CD4-positive, alpha-beta memory T cell (primary cell): ENCODE results near the gene SRSF7. TPM values are rescaled to one million over a fixed set of nuclear protein-coding genes. Genes with fewer than 3 reads are reported as not detected.
A peak's percentile ranks its signal among the peaks of the same experiment; 100 is the strongest.
"Not testable (repeated sequence)": the region's sequence is repeated elsewhere in the genome, so short reads cannot be mapped to it uniquely, and the experiment has no call there.

Experiments
- CTCF ChIA-PET: fragments of 350-600 bp; sonication (Branson Sonifier 250); formaldehyde crosslinking; loops from one replicate; lab custom pipeline; 2021; ENCODE audit warnings: inconsistent platforms; ENCODE audit not compliant: partially characterized antibody; lab: Charles Lee
- POLR2A ChIA-PET: fragments of 350-600 bp; sonication (Branson Sonifier 250); formaldehyde crosslinking; loops from one replicate; lab custom pipeline; 2021; ENCODE audit not compliant: partially characterized antibody; lab: Charles Lee
- DNase-seq, 5 donors: peaks; one replicate each; pipeline versions ENCODE4 v3.0.0 to v3.0.0-alpha.2; 2020 to 2022; ENCODE audit warnings: mixed read lengths in 1 of 5
- H3K27ac ChIP-seq: one replicate; pipeline ENCODE4 v1.7.0; 2013; ENCODE audit warnings: low read depth, low read length
- H3K27me3 ChIP-seq: 2 replicates; pipeline ENCODE4 v1.7.0; 2013; ENCODE audit warnings: mild to moderate bottlenecking, low read length, moderate library complexity; ENCODE audit not compliant: insufficient read depth
- H3K36me3 ChIP-seq: 2 replicates; pipeline ENCODE4 v1.7.0; 2013; ENCODE audit warnings: mild to moderate bottlenecking, low read length, moderate library complexity; ENCODE audit not compliant: insufficient read depth
- H3K4me1 ChIP-seq: 2 replicates; pipeline ENCODE4 v1.7.0; 2013; ENCODE audit warnings: mild to moderate bottlenecking, low read length, moderate library complexity; ENCODE audit not compliant: insufficient read depth
- H3K4me3 ChIP-seq, 2 donors: one replicate each; pipeline ENCODE4 v1.7.0; 2013; ENCODE audit warnings: low read length in 2 of 2, mild to moderate bottlenecking in 1 of 2
- H3K9me3 ChIP-seq, 2 donors: one replicate each; pipeline ENCODE4 v1.7.0; 2013; ENCODE audit warnings: low read length in 2 of 2, control low read depth in 1 of 2; ENCODE audit not compliant: control insufficient read depth in 1 of 2
- H3K27ac Mint-ChIP-seq, 7 donors: one replicate each; pipeline ENCODE4 v1.8.0; 2020 to 2021; ENCODE audit warnings: mixed read lengths in 7 of 7, mild to moderate bottlenecking in 6 of 7, inconsistent platforms in 3 of 7, moderate library complexity in 3 of 7
- H3K27me3 Mint-ChIP-seq, 2 donors: one replicate each; pipeline ENCODE4 v1.8.0; 2020 to 2021; ENCODE audit warnings: mixed read lengths in 2 of 2
- H3K36me3 Mint-ChIP-seq, 2 donors: one replicate each; pipeline ENCODE4 v1.8.0; 2020 to 2021; ENCODE audit warnings: mixed read lengths in 2 of 2, inconsistent platforms in 1 of 2, mild to moderate bottlenecking in 1 of 2
- H3K4me1 Mint-ChIP-seq, 4 donors: one replicate each; pipeline ENCODE4 v1.8.0; 2020 to 2021; ENCODE audit warnings: mixed read lengths in 4 of 4, mild to moderate bottlenecking in 1 of 4
- H3K4me3 Mint-ChIP-seq, 8 donors: one replicate each; pipeline ENCODE4 v1.8.0; 2020 to 2021; ENCODE audit warnings: mixed read lengths in 8 of 8, mild to moderate bottlenecking in 7 of 8, moderate library complexity in 6 of 8, inconsistent platforms in 3 of 8
- H3K9me3 Mint-ChIP-seq, 8 donors: one replicate each; pipeline ENCODE4 v1.8.0; 2020 to 2021; ENCODE audit warnings: mixed read lengths in 8 of 8, mild to moderate bottlenecking in 5 of 8, inconsistent platforms in 3 of 8, moderate library complexity in 1 of 8
- intact Hi-C: fragments of 100-400 bp; cut with micrococcal nuclease; formaldehyde crosslinking; loops from one replicate; pipeline ENCODE4 v1.15.1; 2023
- polyA plus RNA-seq, 2 donors: library from polyadenylated mRNA; unstranded; fragments of 300-500 nt; fragmentation: Illumina TruSeq; gene quantifications; one replicate each; pipeline ENCODE4 v1.2.3, GENCODE V29; 2021
- total RNA-seq, 2 experiments: library from RNA; stranded (reverse); gene quantifications; one replicate each; pipeline ENCODE4 v1.2.3, GENCODE V29; 2021

Gene SRSF7
- total and polyA plus RNA-seq, 4 experiments from 2014 or later, result 177 to 333 (median 258) TPM

GRCh38 chr2:38737000-38737698, 14.0 kb downstream of the SRSF7 start:
- peaks cover 20% of the 10 kb centered on the region for H3K36me3 ChIP-seq
- H3K27me3 ChIP-seq, H3K9me3 Mint-ChIP-seq, H3K9me3 ChIP-seq, intact Hi-C loops, H3K27ac ChIP-seq, H3K27me3 Mint-ChIP-seq, H3K4me3 ChIP-seq, DNase-seq: not testable (repeated sequence)
- peak overlapping the region in 1 of 8 donors; percentile 5 for H3K4me3 Mint-ChIP-seq
- peaks cover 18% of the 10 kb centered on the region for H3K4me1 ChIP-seq
- peak overlapping the region in 4 of 7 donors; percentile 36 to 74 (median 44) for H3K27ac Mint-ChIP-seq
- ChIA-PET CTCF (interaction anchor here (1.5 to 8.1 kb wide), 5 partner anchors 135 to 201 kb away, joined by 4 to 138 read pairs (median 9); partner anchors contain the start of gene HNRNPLL), POLR2A (interaction anchor here (1.1 to 8.1 kb wide), 3 partner anchors 13 to 156 kb away, joined by 3 to 113 read pairs (median 5); partner anchors contain the start of genes HNRNPLL and SRSF7)
- peaks cover 10 to 41% (median 24%) of the 10 kb centered on the region in 4 donors for H3K4me1 Mint-ChIP-seq
- H3K36me3 Mint-ChIP-seq, result peaks cover 35 to 75% of the 10 kb centered on the region in 2 donors

- peaks cover 6% of the 10 kb centered on the region for H3K4me1 ChIP-seq
- Mint-ChIP-seq H3K36me3 (peaks cover 41 to 71% of the 10 kb centered on the region in 2 donors), H3K27ac (peak overlapping the region in 6 of 7 donors; percentile 19 to 70 (median 42)), H3K4me1 (peaks cover 10 to 29% (median 20%) of the 10 kb centered on the region in 4 donors), H3K4me3 (no peak overlapping the region), H3K9me3 (peaks cover 0 to 9% (median 0%) of the 10 kb centered on the region in 8 donors), H3K27me3 (no peaks in the 10 kb centered on the region)
- CTCF ChIA-PET, result interaction anchor here (1.1 to 5.8 kb wide), 6 partner anchors 9 to 200 kb away, joined by 3 to 54 read pairs (median 4); no protein-coding TSS in a partner anchor
- H3K36me3 ChIP-seq, result peaks cover 26% of the 10 kb centered on the region
- POLR2A ChIA-PET, result interaction anchor here (0.9 to 3.2 kb wide), 6 partner anchors 8 to 154 kb away, joined by 3 to 16 read pairs (median 4); partner anchors contain the start of gene SRSF7
- no peak overlapping the region for H3K4me3 ChIP-seq
- intact Hi-C loops, result no loop called here
- H3K27ac ChIP-seq, result no peak overlapping the region
- no peaks in the 10 kb centered on the region for H3K9me3 ChIP-seq
- no peaks in the 10 kb centered on the region for H3K27me3 ChIP-seq
- no peak for DNase-seq
Measured at GRCh38 chr2:38735999-38736320, 15.2 kb downstream of the SRSF7 start.

- POLR2A ChIA-PET, result interaction anchor here (0.7 to 4.8 kb wide), 8 partner anchors 9 to 153 kb away, joined by 3 to 33 read pairs (median 4); partner anchors contain the start of gene SRSF7
- Histone ChIP-seq H3K4me1 (no peaks in the 10 kb centered on the region), H3K27me3 (no peaks in the 10 kb centered on the region), H3K9me3 (no peaks in the 10 kb centered on the region), H3K4me3 (no peak overlapping the region), H3K36me3 (peaks cover 37% of the 10 kb centered on the region), H3K27ac (no peak overlapping the region)
- intact Hi-C loops, result no loop called here
- Mint-ChIP-seq H3K9me3 (peaks cover 0 to 5% (median 0%) of the 10 kb centered on the region in 8 donors), H3K27ac (peak overlapping the region in 3 of 7 donors; percentile 47 to 70 (median 68)), H3K36me3 (peaks cover 48 to 81% of the 10 kb centered on the region in 2 donors), H3K4me1 (peaks cover 7 to 21% (median 14%) of the 10 kb centered on the region in 4 donors), H3K4me3 (no peak overlapping the region), H3K27me3 (no peaks in the 10 kb centered on the region)
- CTCF ChIA-PET, result interaction anchor here (0.7 to 5.8 kb wide), 14 partner anchors 9 to 387 kb away, joined by 3 to 54 read pairs (median 4); no protein-coding TSS in a partner anchor
- no peak for DNase-seq
Measured at GRCh38 chr2:38734299-38735058, 16.7 kb downstream of the SRSF7 start.

GRCh38 chr2:38733300-38733971, 17.7 kb downstream of the SRSF7 start:
- no peak overlapping the region for H3K4me3 Mint-ChIP-seq
- no peaks in the 10 kb centered on the region for H3K27me3 ChIP-seq
- H3K9me3 ChIP-seq, result no peaks in the 10 kb centered on the region
- intact Hi-C loops, result no loop called here
- ChIA-PET CTCF (interaction anchor here (1.1 to 5.8 kb wide), 9 partner anchors 8 to 201 kb away, joined by 4 to 54 read pairs (median 7); no protein-coding TSS in a partner anchor), POLR2A (interaction anchor here (0.7 to 4.8 kb wide), 4 partner anchors 10 to 152 kb away, joined by 3 to 33 read pairs (median 10); partner anchors contain the start of gene SRSF7)
- peaks cover 8 to 11% (median 9%) of the 10 kb centered on the region in 4 donors for H3K4me1 Mint-ChIP-seq
- H3K4me1 ChIP-seq, result no peaks in the 10 kb centered on the region
- H3K9me3 Mint-ChIP-seq, result peaks cover 0 to 3% (median 0%) of the 10 kb centered on the region in 8 donors
- peaks cover 39% of the 10 kb centered on the region for H3K36me3 ChIP-seq
- peak overlapping the region in 6 of 7 donors; percentile 13 to 81 (median 48) for H3K27ac Mint-ChIP-seq
- H3K27me3 Mint-ChIP-seq, result no peaks in the 10 kb centered on the region
- H3K36me3 Mint-ChIP-seq, result peaks cover 41 to 79% of the 10 kb centered on the region in 2 donors
- H3K4me3 ChIP-seq, result no peak overlapping the region
- H3K27ac ChIP-seq, result no peak overlapping the region
- no peak for DNase-seq

GRCh38 chr2:38731684-38732221, 19.4 kb downstream of the SRSF7 start:
- Histone ChIP-seq H3K27me3 (no peaks in the 10 kb centered on the region), H3K4me3 (no peak overlapping the region), H3K9me3 (no peaks in the 10 kb centered on the region), H3K4me1 (no peaks in the 10 kb centered on the region), H3K36me3 (peaks cover 39% of the 10 kb centered on the region), H3K27ac (no peak overlapping the region)
- H3K4me1 Mint-ChIP-seq, result peaks cover 0 to 7% (median 5%) of the 10 kb centered on the region in 4 donors
- peak overlapping the region in 6 of 7 donors; percentile 26 to 81 (median 52) for H3K27ac Mint-ChIP-seq
- intact Hi-C loops, result no loop called here
- ChIA-PET CTCF (interaction anchor here (0.8 to 5.8 kb wide), 8 partner anchors 8 to 195 kb away, joined by 3 to 54 read pairs (median 8); no protein-coding TSS in a partner anchor), POLR2A (interaction anchor here (1.3 to 4.8 kb wide), 3 partner anchors 11 to 130 kb away, joined by 3 to 33 read pairs (median 4); partner anchors contain the start of gene SRSF7)
- peaks cover 34 to 62% of the 10 kb centered on the region in 2 donors for H3K36me3 Mint-ChIP-seq
- DNase-seq, result no peak
- no peaks in the 10 kb centered on the region for H3K27me3 Mint-ChIP-seq
- H3K4me3 Mint-ChIP-seq, result no peak overlapping the region
- peaks cover 0 to 5% (median 0%) of the 10 kb centered on the region in 8 donors for H3K9me3 Mint-ChIP-seq

- peaks cover 1 to 7% (median 5%) of the 10 kb centered on the region in 4 donors for H3K4me1 Mint-ChIP-seq
- no peak for DNase-seq
- POLR2A ChIA-PET, result interaction anchor here (0.7 to 4.8 kb wide), 3 partner anchors 15 to 151 kb away, joined by 3 to 33 read pairs (median 5); partner anchors contain the start of gene SRSF7
- Histone ChIP-seq H3K36me3 (peaks cover 39% of the 10 kb centered on the region), H3K4me3 (no peak overlapping the region), H3K4me1 (no peaks in the 10 kb centered on the region), H3K27me3 (no peaks in the 10 kb centered on the region), H3K9me3 (no peaks in the 10 kb centered on the region), H3K27ac (no peak overlapping the region)
- H3K27me3 Mint-ChIP-seq, result no peaks in the 10 kb centered on the region
- intact Hi-C loops, result no loop called here
- H3K4me3 Mint-ChIP-seq, result no peak overlapping the region
- CTCF ChIA-PET, result interaction anchor here (1.8 to 11.0 kb wide), 7 partner anchors 10 to 195 kb away, joined by 6 to 217 read pairs (median 13); no protein-coding TSS in a partner anchor
- peaks cover 0 to 5% (median 0%) of the 10 kb centered on the region in 8 donors for H3K9me3 Mint-ChIP-seq
- peaks cover 34 to 55% of the 10 kb centered on the region in 2 donors for H3K36me3 Mint-ChIP-seq
- peak overlapping the region in 3 of 7 donors; percentile 26 to 64 (median 44) for H3K27ac Mint-ChIP-seq
Measured at GRCh38 chr2:38731090-38731489, 20.1 kb downstream of the SRSF7 start.
